AG08395 (cell line): ENCODE data around the gene SLC25A47.
A peak's percentile ranks its signal among the peaks of the same experiment; 100 is the strongest.
"Not testable (repeated sequence)": the region's sequence is repeated elsewhere in the genome, so short reads cannot be mapped to it uniquely, and the experiment has no call there.

Source experiments
- DNase-seq: peaks from one replicate; pipeline ENCODE4 v3.0.0; 2012; ENCODE audit warnings: mixed read lengths, low spot score

The SLC25A47 gene

DNA sequence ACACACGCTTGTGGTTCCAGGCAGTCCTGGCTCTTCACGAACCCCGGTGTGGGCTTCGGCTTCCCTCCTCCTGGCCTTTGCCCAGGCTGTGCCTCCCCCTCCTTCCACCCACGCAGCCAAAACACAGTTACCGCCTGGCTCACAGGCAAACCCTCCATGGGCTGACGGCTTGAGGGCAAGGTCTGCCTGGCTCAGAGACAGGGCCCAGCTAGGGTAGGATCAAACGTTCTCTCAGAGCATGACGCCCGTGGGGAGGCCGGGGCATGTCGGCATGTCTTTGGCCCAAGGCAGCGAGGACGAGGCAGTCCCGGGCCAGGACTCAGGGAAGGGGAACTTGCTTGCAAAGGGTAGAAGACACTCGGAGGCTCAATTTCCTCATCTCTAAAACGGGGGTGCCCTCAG is 2.1 kb downstream of the SLC25A47 start:
- DNase-seq = no peak

DNA sequence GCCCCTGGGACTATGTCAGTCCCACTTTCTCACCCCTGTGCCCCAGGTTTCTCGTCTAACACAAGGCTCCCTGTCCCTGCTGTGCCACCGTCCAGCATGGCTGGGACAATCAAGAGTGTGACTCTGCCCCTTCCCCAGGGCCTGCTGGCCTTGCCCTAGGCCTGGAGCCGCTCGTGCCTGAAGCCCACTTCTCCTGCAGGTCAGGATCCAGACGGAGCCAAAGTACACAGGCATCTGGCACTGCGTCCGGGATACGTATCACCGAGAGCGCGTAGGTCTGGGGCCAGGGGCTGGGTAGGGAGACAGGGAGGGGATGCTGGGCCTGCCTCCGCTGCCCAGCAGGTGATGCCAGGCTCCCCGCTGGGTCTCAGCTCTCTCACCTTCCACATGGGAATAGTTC is 2.8 kb downstream of the SLC25A47 start:
- DNase-seq = no peak

DNA sequence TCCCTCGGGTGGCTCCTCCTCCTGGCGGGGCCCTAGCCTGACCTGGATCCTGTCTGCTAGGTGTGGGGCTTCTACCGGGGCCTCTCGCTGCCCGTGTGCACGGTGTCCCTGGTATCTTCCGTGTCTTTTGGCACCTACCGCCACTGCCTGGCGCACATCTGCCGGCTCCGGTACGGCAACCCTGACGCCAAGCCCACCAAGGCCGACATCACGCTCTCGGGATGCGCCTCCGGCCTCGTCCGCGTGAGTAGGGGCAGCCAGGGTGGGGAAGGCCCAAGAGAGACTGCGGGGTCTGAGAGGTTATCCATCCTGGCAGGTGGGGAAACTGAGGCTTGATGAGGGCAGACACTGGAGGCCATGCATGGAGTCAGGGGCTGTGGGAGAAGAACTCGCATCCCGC is 4.0 kb downstream of the SLC25A47 start:
- no peak for DNase-seq

DNA sequence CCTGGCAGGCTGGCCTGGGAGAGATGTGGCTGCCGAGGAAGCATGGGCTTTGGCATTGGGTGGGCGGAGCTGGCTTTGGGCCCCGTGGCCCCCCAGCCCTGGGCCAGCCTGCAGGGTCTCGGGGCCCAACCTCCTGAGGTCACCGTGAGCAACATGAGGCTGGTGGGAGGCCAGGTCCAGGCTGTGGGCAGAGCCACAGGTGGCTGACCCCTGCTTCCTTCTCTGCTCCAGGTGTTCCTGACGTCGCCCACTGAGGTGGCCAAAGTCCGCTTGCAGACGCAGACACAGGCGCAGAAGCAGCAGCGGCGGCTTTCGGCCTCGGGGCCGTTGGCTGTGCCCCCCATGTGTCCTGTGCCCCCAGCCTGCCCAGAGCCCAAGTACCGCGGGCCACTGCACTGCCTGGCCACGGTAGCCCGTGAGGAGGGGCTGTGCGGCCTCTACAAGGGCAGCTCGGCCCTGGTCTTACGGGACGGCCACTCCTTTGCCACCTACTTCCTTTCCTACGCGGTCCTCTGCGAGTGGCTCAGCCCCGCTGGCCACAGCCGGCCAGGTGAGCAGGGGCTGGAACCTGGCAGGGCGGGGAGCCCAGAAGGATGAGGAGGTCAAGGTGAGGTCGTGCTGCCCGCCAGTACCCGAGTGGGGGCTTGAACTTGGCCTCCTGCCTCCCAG is 5.5 kb downstream of the SLC25A47 start:
- DNase-seq = no peak

DNA sequence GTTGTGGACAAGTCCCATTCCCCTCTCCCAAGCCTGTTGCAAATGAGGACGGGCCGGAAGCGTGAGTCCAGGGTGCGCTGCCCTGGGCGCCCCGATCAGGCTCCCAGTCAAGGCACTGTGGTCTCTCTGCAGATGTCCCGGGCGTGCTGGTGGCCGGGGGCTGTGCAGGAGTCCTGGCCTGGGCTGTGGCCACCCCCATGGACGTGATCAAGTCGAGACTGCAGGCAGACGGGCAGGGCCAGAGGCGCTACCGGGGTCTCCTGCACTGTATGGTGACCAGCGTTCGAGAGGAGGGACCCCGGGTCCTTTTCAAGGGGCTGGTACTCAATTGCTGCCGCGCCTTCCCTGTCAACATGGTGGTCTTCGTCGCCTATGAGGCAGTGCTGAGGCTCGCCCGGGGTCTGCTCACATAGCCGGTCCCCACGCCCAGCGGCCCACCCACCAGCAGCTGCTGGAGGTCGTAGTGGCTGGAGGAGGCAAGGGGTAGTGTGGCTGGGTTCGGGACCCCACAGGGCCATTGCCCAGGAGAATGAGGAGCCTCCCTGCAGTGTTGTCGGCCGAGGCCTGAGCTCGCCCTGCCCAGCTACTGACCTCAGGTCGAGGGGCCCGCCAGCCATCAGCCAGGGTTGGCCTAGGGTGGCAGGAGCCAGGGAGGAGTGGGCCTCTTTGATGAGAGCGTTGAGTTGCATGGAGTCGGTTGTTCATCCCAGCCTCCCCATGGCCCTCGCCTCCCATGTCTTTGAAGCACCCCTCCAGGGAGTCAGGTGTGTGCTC is 6.3 kb downstream of the SLC25A47 start:
- no peak for DNase-seq

DNA sequence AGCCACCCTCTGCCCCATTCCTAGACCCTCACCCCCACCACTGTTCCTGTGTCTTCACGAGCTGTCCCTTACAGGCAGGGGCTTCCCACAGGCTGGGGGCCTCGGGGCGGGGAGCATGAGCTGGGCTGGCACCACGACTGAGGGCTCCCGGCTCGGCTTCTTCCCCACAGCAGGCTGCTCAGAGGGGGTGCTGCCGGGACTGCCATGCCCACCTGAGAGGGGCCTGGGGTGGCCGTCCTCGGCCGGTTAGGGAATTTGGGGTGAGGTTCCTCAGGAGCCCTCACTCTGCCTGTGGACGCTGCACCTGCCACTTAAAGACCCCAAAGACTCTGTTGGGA is 6.8 kb downstream of the SLC25A47 start:
- no peak for DNase-seq

DNA sequence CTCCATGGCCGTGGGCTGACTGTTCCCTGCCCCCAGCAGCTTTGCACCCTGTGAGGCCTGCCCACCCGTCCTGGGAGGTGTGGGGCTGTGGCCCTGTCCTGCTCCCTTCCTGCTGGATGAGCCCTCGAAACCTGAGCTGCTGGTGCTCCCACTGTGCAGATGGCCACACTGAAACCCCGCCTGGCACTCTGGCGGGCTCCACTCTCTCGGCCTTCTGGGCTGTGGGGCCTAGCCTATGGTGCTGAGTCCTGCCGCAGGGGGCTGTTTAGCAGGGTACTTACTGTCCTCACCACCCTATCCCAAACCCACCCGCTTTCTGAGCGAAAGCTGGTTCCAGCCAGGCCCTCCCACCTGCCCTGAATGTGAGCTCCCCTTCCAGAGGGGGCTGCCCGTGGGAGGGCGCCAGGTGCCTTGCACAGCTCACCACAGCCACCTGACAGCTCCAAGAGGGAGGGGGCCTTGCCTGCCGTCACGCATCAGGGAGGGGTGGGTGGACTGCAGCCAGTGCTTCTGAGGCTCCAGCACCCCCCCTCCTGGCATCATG is 7.3 kb downstream of the SLC25A47 start:
- no peak for DNase-seq

DNA sequence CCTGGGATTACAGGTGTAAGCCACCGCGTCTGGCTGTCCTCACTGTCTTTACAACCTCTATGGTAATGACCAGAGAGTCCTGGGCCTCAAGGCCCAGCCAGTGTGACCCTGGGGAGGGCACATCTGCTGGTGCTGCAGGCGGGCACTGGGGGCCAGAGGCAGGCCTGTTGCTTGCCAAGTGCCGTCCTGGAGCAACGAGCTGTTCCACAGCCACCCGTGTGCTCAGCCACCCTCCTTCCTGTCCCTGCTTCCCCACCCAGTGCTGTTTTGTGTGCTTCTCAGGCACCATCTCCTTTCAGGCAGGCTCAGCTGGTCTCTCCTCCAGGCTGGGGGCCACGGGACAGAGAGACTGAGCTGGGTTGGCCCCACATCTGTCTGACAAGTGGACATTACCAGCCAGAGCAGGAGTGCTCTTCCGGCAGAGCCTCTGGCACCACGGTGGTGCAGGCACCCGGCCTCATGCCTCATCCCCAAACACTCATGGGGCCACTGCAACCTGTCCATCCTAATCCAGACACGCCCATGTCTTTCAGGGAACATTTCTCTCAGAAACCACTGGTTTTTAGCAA is 9.0 kb downstream of the SLC25A47 start:
- DNase-seq = no peak

DNA sequence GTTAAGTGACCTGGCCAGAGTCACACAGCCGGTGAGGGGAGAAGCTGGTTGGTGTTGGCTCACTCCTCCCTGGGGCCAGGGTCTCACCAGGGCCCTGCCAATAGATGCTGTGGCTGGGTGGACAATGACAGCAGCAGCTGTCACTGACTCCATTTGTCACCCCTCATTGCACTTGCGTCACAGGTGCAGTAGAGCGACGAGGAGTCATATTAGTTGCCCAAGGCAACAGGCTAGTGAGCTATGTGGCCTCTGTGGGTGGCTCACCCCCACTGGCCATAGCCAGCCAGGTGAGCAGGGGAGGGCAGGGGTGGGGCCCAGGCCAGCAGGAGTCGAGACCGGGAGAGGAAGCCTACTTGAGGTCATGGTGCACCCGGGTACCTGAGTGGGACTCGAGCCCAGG is 9.7 kb downstream of the SLC25A47 start:
- no peak for DNase-seq

DNA sequence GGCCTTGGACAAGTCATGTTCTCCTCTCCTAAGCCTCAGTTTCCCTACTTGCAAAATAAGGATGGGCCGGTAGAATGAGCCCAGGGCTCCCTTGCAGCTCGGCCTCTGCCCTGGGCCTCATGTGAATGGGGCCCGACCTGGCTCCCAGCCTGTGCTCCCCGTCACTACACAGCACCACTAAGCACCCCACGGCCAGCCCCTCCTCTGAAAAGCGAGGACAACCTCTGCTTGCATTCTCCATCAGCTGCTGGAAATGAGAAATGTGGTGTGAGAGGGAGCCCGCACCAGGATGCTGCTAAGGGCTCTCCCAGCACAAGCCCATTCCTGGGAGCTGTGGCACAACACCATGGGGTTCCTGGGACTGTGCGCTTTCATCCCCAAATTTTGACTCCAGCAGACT is 10.2 kb downstream of the SLC25A47 start:
- DNase-seq = no peak

DNA sequence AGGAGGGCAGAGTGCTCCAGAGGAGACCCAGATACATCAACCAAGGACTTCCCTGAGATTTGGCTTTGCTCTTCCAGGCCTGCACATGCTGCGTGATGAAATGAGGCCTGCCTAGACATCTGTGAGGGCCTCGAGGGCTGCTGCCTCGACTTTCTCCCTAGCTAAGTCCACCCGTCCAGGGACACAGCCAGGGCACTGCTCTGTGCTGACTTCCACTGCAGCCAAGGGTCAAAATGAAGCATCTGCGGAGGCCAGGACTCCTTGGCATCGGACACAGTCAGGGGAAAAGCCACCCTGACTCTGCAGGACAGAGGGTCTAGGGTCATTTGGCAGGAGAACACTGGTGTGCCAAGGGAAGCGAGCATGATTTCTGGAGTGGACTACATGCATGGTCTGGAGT is 10.7 kb downstream of the SLC25A47 start:
- no peak for DNase-seq

DNA sequence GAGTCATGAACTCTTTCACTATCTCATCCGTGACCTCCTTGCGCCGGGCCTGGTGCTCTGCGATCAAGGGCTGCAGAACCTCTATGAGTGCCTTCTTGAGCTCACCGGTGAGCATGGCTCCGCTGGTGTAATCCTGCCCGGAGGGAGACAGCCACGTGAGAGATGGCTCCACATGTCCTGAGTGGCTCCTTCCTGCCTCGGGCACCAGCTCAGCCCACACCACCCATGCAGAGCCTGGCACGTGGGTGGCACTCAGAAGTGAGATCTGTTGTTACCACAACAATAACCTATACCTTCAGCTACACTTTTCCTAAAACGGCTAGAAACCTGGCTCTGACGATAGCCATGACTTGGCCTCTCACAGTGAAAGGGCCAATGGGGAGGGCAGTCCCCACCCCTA is 11.8 kb downstream of the SLC25A47 start:
- DNase-seq = no peak

DNA sequence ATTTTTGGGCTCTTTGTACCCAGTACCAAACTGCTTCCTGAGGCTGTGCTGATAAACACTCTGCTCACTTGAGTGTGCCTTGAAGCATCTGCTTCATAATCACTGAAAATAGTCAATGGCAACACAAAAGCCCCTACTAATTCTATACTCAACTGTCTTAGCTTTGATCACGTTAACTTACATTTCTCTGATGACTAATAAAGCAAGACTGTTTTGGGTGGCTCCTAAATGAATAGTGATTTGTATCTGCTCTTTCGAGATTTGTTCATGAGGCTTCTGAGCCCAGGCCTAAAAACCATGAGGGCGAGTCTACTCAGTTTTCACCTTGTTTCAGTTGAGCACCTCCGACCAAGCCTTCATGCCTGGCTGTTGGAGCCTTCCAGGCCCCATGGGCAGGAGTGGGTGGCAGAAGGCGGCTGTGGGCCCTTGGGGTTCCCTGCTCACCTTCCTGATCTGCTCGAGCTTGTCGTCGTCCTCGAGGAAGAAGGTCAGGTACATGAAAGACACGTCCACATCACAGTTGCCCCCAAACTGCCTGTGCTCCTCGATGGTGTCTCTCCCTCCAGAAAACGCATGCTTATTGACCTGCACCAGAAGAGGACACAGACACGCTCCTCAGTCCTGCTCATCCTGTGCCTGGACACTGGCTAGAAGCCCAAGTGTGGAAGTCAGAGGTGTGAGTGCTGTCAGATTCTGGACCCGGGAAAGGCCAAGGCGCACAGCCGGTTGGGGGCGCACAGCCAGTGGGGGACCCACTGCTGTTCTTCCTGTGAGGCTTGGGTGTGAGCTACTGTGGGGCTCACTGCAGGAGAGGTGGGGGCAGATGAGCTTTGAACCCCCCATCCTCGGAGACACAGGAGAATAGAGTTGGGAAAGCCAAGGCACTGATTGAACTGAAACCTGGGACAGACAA is 13.7 kb downstream of the SLC25A47 start:
- no peak for DNase-seq

DNA sequence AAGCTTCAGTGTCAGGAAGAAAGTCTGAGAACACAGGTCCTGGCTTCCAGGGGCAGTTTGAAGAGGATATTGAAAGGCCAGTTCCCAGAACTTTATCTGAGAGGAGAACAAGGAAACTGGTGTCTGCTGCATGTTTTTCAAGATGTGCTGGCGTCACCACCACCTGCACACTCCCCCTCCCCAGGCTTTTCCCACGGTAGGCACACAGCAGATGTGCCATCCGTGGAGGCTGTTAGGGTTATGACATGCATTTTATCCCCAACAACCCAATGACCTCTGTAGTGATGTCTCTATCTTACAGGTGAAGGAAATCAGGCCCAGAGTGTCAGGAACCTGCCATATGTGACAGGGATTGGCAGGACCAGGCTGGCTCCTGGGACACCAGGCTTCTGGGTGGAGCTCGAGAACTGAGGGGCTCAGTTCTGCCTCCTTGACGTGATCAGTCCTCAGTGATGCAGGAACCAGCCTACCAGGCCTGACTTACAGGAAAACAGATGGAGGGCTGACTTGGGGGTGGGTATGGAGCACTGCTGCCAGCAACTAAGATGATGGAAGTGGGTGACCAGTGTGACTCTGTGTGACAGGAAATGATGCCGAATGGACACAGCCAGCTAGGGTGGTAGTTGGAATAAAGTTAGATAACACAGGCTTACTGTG is 16.8 kb downstream of the SLC25A47 start:
- no peak for DNase-seq

DNA sequence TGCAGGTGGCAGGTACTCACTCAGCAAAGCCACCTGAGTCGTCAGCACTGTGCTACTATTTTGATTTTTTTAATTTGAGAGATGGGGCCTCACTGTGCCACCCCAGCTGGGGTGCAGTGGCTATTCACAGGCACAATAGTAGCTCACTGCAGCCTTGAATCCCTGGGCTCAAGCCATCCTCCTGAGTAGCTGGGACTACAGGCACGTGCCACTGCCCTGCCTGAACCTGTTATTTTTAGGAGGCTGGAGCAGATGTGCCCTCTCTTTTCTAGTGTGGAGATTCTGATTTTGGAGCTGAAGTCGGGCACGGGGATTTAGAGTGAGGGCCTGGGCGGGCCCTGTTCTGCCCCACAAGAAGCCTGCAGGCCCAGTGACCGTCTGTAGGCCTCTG is 17.3 kb downstream of the SLC25A47 start:
- DNase-seq = no peak

DNA sequence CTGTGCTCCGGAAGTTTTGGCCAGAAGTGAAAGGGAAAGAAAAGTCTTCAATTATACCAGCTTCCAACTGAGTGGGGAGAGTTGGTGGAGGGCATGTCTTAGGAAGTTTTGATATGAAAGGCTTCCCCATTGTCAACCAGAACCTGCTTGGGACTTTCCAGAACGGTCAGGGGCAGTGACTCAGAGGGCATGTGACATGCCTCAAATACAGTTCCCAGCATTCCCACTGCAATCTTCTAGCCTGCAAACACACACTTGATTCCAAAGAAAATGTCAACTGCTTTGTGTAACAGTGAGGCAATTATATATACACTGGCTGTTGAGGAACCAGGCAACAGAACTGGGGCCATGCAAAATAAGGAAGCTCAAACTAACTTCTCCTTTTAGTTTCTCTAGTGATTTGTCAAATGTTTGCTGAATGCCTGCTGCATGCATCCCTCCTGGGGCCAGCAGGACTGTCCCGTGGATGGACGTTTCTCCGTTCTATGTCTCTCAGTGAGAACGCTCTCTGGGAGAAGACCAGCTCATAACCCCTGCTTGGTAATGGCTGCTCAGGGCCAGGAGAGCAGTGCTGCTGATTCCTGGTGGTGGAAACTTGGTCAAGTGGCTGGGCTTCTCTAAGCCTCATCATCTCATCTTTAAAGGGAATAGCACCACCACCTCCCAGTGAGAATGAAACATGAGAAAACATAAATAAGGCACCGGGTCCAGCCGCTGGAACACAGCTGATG is 18.3 kb downstream of the SLC25A47 start:
- peak; percentile 72 for DNase-seq

DNA sequence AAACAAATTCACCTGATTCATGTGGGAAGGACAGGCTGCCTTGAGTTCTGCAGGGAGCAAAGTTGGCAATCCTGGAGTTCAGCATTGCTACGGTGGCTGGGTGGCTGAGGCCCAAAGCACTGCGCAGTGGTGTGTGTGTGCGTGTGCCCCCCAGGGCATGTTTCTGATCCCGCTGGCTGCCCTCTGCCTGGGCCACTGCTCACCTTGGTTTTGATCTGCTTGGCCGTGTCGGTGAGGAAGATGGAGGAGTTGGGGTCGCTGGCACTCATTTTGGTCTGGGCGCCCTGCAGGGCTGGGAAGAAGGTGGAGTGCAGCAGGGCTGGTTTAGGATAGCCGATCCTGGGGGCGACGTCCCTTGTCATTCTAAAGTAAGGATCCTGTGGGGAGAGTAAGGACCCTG is 19.1 kb downstream of the SLC25A47 start:
- no peak for DNase-seq

DNA sequence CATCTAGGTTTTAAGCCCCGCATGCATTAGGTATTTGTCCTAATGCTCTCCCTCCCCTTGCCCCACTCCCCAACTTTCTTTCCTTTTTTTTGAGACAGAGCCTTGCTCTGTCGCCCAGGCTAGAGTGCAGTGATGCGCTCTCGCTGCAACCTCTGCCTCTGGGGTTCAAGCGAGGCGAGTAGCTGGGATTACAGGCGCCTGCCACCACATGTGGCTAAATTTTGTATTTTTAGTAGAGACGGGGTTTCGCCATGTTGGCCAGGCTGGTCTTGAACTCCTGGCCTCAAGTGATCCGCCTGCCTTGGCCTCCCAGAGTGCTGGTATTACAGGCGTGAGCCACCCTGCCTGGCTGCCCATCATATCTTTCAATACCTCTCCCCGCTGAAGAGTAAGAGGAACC is 19.7 kb downstream of the SLC25A47 start:
- DNase-seq = not testable (repeated sequence)

DNA sequence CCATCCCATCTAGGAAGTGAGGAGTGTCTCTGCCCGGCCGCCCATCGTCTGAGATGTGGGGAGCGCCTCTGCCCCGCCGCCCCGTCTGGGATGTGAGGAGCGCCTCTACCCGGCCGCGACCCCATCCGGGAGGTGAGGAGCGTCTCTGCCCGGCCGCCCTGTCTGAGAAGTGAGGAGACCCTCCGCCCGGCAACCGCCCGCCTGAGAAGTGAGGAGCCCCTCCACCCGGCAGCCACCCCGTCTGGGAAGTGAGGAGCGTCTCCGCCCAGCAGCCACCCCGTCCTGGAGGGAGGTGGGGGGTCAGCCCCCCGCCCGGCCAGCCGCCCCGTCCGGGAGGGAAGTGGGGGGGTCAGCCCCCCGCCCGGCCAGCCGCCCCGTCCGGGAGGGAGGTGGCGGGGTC is 21.5 kb downstream of the SLC25A47 start:
- DNase-seq = not testable (repeated sequence)

DNA sequence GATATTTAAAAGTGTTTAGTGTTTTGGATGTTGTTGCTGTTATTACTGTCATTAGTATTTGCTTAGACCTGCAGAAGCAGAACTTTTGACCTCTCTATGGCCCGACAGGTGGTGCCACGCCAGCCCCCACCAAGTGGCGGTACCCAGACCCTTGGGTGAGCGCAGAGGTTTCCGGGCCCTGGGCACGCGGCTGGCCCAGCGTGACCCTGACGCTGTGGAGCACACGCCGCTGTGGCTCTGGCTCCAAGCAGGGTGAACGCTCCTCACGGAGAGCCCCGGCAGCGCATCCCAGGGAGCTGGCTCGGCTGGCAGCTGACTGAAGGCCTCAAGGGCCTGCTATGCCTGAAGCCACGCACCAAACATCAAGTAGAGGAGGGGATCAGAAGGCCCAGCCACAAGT is 22.6 kb downstream of the SLC25A47 start:
- DNase-seq = no peak
